ENCODE measurements around the gene CTTNBP2. TPM values are rescaled to one million over a fixed set of nuclear protein-coding genes. Genes with fewer than 3 reads are reported as not detected.

The CTTNBP2 gene
- total and polyA plus RNA-seq, 10 of the 15 experiments (the other 5 are each of a cell fraction or from before 2014, with no cell fraction given): 0.04 to 0.43 TPM; not detected in 8

GRCh38 chr7:117781707-117782106 is 91.5 kb downstream of the CTTNBP2 start (continued):
- TF ChIP-seq CEBPZ (IDR thresholded peaks at IDR 0.05; ENCODE audit: low read depth, low read length): no peak

GRCh38 chr7:117780832-117781231 is 92.4 kb downstream of the CTTNBP2 start:
- no peaks in the 10 kb centered on the region for H3K27me3 ChIP-seq (replicated peaks in 1 of 2; ENCODE audit: control insufficient read depth in 2 of 2, insufficient read depth in 2 of 2, low read length in 1 of 2)
- H3K9ac ChIP-seq (ENCODE audit: control insufficient read depth, insufficient read depth, low read length): no peak overlapping the region
- peak overlapping the region; percentile 79 for H2AFZ ChIP-seq (ENCODE audit: control insufficient read depth, low read depth, low read length)
- no peaks in the 10 kb centered on the region for H3K9me3 ChIP-seq (replicated peaks; ENCODE audit: control insufficient read depth, insufficient read depth, low read length)
- intact Hi-C loops (cut with micrococcal nuclease; ENCODE audit: unreplicated experiment) (no loop called here), in situ Hi-C loops (cut with MboI) (no loop called here)
- H3K36me3 ChIP-seq (ENCODE audit: control insufficient read depth in 2 of 2, insufficient read depth in 2 of 2, low read length in 1 of 2): no peaks in the 10 kb centered on the region
- DNase-seq (ENCODE audit: low read depth, low spot score) (peak; percentile 62), ATAC-seq (peak; percentile 85), FAIRE-seq (peak; percentile 84)
- peak overlapping the region; percentile 56 for H3K27ac ChIP-seq (ENCODE audit: control insufficient read depth, insufficient read depth)
- no peaks in the 10 kb centered on the region for H4K20me1 ChIP-seq (ENCODE audit: control insufficient read depth, insufficient read depth)
- no peaks in the 10 kb centered on the region for H3K79me2 ChIP-seq (ENCODE audit: control insufficient read depth, insufficient read depth, low read length)
- BruUV-seq (replicated peaks): no TSS peak
- SMC1A ChIA-PET (ENCODE audit: uncharacterized antibody, unreplicated experiment): interaction anchor here (0.9 to 2.4 kb wide), 6 partner anchors 12 to 49 kb away, joined by 3 to 8 read pairs (median 4); no protein-coding TSS in a partner anchor
- H3K4me2 ChIP-seq (ENCODE audit: control insufficient read depth, insufficient read depth): peak overlapping the region; percentile 86
- POLR2A ChIA-PET: no interaction called here
- WGBS (ENCODE audit: insufficient coverage, insufficient replicate concordance, low lambda C conversion rate, missing lambda C conversion rate): 2% methylated on average over 2 of the region's 2 CpGs
- RAD21 ChIA-PET (ENCODE audit: unreplicated experiment): interaction anchor here (0.6 kb wide), 1 partner anchor 23 kb away, joined by 4 read pairs; no protein-coding TSS in a partner anchor
- 0 out of 2 replicates have a peak overlapping the region, but pooled peaks have one; percentile 31 for H3K4me3 ChIP-seq
- CTCF ChIA-PET: interaction anchor here (1.1 to 1.6 kb wide), 3 partner anchors 23 to 212 kb away, joined by 3 to 5 read pairs (median 4); no protein-coding TSS in a partner anchor
- H3K4me1 ChIP-seq (ENCODE audit: control insufficient read depth, insufficient read depth, low read length): peaks cover 19% of the 10 kb centered on the region
- no peak for TF ChIP-seq ASH2L (IDR thresholded peaks at IDR 0.05; ENCODE audit: borderline replicate concordance, low read depth)
- TF ChIP-seq, protein P1, sequence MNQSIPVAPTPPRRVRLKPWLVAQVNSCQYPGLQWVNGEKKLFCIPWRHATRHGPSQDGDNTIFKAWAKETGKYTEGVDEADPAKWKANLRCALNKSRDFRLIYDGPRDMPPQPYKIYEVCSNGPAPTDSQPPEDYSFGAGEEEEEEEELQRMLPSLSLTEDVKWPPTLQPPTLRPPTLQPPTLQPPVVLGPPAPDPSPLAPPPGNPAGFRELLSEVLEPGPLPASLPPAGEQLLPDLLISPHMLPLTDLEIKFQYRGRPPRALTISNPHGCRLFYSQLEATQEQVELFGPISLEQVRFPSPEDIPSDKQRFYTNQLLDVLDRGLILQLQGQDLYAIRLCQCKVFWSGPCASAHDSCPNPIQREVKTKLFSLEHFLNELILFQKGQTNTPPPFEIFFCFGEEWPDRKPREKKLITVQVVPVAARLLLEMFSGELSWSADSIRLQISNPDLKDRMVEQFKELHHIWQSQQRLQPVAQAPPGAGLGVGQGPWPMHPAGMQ (IDR thresholded peaks at IDR 0.05; ENCODE audit: borderline replicate concordance): no peak
- TF ChIP-seq SMARCA5 (IDR thresholded peaks at IDR 0.05): no peak
- TF ChIP-seq BMI1 (IDR thresholded peaks at IDR 0.05; ENCODE audit: borderline replicate concordance): peak; percentile 58
- TF ChIP-seq CBFB (IDR thresholded peaks at IDR 0.05; ENCODE audit: low read depth): no peak
- no peak for TF ChIP-seq ZNF384 (IDR thresholded peaks at IDR 0.05; ENCODE audit: borderline replicate concordance, low read depth, low read length)
- TF ChIP-seq, protein P2, sequence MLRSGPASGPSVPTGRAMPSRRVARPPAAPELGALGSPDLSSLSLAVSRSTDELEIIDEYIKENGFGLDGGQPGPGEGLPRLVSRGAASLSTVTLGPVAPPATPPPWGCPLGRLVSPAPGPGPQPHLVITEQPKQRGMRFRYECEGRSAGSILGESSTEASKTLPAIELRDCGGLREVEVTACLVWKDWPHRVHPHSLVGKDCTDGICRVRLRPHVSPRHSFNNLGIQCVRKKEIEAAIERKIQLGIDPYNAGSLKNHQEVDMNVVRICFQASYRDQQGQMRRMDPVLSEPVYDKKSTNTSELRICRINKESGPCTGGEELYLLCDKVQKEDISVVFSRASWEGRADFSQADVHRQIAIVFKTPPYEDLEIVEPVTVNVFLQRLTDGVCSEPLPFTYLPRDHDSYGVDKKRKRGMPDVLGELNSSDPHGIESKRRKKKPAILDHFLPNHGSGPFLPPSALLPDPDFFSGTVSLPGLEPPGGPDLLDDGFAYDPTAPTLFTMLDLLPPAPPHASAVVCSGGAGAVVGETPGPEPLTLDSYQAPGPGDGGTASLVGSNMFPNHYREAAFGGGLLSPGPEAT (IDR thresholded peaks at IDR 0.05; ENCODE audit: low read depth): peak; percentile 72
- TF ChIP-seq RFX5 (IDR thresholded peaks at IDR 0.05; ENCODE audit: low read depth, low read length): no peak
- TF ChIP-seq GATAD2B (conservative IDR thresholded peaks at IDR 0.05; ENCODE audit: low read depth): no peak
- TF ChIP-seq PRDM15 (CRISPR knock-in tag; IDR thresholded peaks at IDR 0.05): no peak
